MV-4-11 (cell line): ENCODE measurements around the gene ADAMTSL3.
A peak's percentile ranks its signal among the peaks of the same experiment; 100 is the strongest.
"Not testable (repeated sequence)": the region's sequence is repeated elsewhere in the genome, so short reads cannot be mapped to it uniquely, and the experiment has no call there.

ENCODE experiments used
- DNase-seq: peaks from one replicate; lab custom pipeline; 2025; lab: John Stamatoyannopoulos, UW

Gene ADAMTSL3

GRCh38 chr15:83753872-83754493, 100.1 kb downstream of the ADAMTSL3 start:
- DNase-seq, result no peak

- DNase-seq, result not testable (repeated sequence)
Measured at GRCh38 chr15:83757291-83757690, 103.4 kb downstream of the ADAMTSL3 start.

- no peak for DNase-seq
Measured at GRCh38 chr15:83762367-83762766, 108.4 kb downstream of the ADAMTSL3 start.

DNA sequence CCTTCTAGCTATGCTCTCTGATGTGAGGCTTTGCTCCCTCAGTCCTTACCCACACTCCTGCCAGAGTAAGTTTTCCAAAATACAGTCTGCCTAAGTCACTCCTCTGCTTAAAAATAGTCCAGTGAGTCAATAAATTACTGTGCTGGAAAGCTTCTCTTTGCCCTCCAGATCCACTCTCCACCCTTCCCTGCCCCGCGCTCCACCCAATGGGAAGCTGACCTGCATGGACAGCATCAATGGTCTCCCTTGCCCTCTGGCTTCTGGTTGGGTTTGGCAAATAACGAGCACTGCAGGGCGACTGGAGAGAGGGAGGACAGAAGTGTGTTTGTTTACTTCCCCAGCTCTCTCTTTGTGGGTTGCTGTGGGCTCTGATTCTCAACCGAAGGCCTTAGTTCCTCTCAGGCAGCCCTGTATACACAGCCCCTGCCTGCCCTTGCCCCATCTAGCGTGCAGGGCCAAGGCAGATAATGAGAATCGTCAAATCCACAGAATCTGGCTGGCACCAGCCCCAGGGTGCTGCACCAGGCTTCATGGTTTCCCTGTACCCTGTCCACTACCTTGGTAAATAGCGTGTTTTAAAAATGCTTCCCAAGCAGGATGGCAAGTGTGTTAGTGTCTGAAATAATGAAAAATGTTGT, 110.4 kb downstream of the ADAMTSL3 start:
- DNase-seq, result peak; percentile 77

DNA sequence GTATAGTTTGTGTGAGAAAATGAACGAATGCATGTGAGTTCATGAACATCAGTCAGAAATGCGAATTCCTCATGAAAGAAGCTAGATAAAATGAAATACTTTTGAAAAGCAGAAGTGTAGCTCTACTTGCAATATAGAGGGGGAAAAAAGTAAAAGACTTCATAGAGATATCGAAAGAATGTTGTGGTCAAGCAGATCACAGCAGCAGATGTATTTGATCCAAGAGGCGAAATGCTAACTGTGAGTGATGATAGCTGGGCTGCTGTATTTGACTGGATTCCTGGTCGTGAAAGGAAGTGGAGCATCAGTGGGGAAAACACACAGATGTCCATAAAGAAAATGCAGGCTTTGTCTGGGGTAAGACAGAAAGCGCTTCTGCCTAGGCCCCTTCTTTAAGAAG, 112.4 kb downstream of the ADAMTSL3 start:
- DNase-seq, result peak; percentile 63

DNA sequence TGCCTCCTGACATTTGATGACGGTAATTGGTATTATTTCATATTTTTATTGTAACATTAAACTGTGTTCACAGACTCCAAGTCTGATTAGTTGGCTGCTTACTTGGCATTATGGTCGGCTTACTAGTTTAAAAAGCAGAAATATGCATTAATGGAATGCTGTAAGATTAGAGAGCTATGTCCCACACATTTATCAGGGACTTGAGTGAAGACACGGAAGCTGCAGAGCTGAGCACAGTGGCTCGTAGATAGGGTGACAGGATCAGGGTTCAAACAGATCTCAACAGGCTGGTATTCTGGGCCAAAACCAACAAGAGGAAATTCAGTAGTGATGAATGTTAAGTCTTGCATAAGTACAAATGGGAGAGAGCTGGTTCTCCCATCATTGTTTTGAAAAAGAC, 113.8 kb downstream of the ADAMTSL3 start:
- no peak for DNase-seq

DNA sequence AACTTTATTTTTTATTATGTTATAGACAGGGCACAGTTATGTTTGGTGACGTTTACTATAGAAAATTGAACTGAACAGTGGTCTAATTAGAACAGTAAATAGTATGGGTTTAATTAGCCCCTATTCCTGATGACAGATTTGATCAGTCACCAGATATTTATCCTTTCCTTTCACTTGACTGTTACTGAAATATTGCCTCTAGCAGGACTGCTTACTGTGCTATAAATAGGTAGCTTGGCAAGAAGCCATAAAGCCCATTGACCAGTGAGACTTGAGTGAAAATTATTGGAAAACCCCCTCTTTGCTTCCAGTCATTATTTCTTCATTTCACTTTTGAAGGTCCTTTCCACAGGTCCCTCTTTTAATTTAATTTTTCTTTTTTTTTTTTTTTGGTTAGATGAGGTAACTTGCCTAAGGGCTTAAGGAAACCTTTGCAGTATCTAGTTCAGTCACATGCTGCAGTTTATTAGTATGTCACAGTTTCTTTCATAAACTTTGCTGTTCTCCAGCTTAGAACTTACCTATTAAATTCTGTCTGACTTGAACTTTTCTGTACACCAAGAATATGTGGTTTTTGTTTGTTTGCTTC, 115.6 kb downstream of the ADAMTSL3 start:
- DNase-seq, result no peak

DNA sequence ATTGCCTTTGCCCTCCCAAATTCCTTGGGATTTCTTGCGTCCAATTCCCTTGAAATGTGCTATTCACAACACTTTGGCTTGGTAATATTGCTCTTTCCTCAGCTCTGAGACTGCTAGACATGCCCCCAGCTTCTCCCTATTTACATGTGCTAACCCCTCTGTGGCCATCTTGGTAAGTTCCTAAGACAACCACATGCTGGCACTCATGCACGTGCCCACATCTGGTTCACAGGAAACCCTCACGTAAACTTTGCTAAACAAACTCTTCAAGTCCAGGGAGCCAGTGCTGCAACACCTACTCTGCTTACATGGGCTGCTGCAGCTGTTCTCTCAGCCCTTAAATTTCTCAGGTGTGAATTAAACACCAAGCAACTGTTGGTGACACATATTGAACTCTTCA, 121.8 kb downstream of the ADAMTSL3 start:
- no peak for DNase-seq

DNA sequence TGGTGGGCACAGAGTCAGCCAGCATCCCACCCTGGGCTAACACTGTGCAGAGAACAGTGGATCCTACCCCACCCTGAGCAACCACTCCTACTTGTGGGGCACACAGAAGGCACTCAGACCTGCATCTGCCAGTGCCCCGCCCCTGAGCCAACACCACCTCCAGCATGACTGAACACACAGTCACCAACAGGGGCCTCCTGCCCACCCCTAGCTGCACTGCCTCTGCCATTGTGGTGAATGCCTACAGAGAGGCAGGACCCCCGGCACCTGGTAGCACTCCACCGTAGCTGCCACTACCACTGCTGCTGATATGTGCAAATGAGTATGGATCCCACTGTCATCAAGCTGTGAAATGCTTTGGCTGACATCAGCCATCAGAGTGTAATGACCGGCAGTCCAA, 123.1 kb downstream of the ADAMTSL3 start:
- no peak for DNase-seq

DNA sequence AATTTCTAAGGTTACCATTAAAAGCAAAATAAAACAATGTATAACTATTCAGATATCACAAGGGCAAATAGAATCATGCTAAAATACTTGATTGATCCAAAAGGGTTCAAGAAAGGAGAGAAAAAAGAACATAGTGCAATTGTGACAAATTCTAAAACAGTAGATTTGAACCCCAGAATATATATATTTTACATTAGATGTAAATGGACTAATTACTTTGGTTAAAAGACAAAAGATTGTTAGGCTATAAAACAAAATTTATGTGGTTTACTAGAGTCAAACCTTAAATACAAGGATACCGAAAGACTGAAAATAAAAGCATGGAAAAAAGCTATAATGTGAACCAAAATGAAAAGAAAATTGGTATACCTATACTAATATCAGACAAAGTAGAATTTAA, 129.3 kb downstream of the ADAMTSL3 start:
- no peak for DNase-seq

DNA sequence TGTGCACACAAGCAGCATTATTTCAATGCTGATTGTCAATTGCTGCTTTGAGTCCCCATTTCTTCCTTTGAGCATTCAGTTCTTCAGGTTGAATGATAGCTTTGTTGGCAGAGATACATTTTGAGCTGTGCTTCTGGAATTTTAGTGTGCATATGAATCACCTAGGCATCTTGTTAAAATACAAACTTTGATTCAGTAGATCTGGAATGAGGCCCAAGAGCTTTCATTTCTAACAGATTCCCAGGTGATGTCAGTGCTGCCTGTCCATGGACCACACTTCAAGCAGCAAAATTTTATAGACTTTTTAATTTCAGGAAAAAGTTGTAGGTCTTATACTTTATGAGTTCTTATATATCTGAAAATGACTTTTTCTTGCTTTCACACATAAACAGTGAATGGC, 131.1 kb downstream of the ADAMTSL3 start:
- DNase-seq, result no peak

DNA sequence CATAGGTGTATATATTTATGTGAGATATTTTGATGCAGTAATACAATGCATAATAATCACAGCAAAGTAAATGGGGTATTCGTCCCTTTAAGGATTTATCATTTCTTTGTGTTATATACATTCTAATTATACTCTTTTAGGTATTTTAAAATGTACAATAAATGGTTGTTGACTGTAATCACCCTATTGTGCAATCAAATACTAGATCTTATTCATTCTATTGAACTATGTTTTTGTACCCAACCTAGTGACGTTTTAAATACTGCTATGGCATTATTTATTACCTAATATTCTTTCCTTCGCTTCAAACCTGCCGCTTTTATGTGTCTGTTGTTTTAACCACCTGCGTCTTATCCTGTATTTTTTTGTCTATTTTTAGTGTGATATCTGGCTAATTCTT, 132.4 kb downstream of the ADAMTSL3 start:
- no peak for DNase-seq

DNA sequence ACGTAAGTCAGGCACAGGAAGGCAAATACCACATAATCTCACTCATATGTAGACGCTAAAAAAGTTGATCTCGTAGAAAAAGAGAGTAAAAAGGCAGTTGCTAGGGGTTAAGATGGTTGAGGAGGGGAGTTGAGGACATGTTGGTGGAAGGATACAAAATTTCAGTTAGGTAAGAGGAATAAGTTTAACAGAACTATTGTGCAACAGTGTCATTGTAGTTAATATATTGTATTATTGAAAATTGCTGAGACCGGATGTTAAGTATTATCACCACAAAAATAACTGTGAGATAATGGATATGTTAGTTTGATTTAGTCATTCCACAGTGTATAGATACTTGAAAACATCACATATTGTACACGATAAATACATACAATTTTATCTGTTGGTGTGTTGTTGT, 139.1 kb downstream of the ADAMTSL3 start:
- DNase-seq, result no peak

- no peak for DNase-seq
Measured at GRCh38 chr15:83794209-83794608, 140.3 kb downstream of the ADAMTSL3 start.

GRCh38 chr15:83809345-83809744, 155.4 kb downstream of the ADAMTSL3 start:
- no peak for DNase-seq

GRCh38 chr15:83810110-83810509, 156.2 kb downstream of the ADAMTSL3 start:
- no peak for DNase-seq

DNA sequence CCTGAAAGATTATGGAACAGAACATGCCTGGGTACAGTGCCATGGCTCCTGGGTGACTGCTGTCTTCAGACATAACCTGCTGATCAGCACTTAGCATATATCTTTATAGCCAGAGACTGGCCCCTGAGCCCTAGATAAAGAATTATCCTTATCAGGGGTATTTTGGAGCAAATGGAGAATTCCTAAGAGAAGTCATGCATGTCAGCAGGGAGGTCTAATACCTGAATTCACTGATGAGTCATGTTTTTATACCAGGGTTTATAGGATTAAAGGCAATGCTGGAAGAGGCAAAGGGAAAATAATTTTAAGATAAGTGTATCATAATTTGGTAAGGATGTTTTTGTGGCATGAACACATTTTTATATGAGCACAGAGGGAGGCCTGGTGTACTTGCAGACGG, 159.8 kb downstream of the ADAMTSL3 start:
- DNase-seq, result no peak

DNA sequence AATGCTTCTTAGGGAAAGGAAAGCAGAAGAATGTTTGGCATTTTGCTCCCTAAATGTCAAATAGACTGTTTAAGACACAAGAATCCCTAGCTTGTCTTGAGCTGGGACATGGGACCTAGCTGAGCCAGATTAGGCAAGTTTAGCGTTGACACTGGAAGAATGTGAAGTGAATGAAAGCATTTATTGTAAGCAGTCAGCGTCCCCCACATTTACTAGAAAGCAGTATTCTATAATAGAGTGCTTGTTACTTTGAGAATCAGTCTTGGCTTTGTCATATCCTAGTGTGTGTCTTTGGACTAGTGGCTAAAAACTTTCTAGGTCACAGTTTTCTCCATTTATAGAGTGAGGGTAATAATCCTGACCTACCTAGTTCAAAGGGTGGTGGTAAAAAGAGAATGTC, 161.6 kb downstream of the ADAMTSL3 start:
- DNase-seq, result no peak

- no peak for DNase-seq
Measured at GRCh38 chr15:83816124-83816883, 162.4 kb downstream of the ADAMTSL3 start.

- DNase-seq, result no peak
Measured at GRCh38 chr15:83818591-83818990, 164.7 kb downstream of the ADAMTSL3 start.

- no peak for DNase-seq
Measured at GRCh38 chr15:83830381-83830780, 176.5 kb downstream of the ADAMTSL3 start.

GRCh38 chr15:83833569-83833968, 179.6 kb downstream of the ADAMTSL3 start:
- DNase-seq, result no peak

DNA sequence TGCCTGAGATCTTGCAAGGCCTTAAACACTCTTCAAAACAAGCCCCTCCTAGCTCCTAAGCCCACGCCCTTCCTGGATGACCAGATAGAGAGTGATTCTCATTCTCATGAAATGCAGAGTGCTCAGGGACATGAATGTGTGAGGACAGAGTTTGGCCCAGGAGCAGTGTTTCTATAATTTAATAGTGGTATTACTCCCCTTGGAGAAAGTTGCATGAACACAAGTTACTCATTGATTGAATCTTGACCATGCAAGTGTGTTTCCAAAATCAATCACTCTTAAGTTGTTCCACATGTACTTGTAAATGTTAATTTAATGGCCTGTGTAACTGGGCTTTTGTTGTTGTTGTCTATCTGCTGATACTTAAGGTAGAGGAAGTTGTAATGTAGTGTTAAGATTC, 181.6 kb downstream of the ADAMTSL3 start:
- no peak for DNase-seq
